Breast epithelium (tissue), 4 donors: ENCODE measurements around the gene GRM1. TPM values are rescaled to one million over a fixed set of nuclear protein-coding genes. Genes with fewer than 3 reads are reported as not detected.

Source experiments
- DNase-seq, 2 donors: peaks; one replicate each; pipeline ENCODE4 v3.0.0-alpha.2; 2019; ENCODE audit warnings: low spot score in 2 of 2
- H3K27ac ChIP-seq, 2 donors: fragments of 200-600 bp; sonication (generic) in 1 of 2; one replicate each; pipeline ENCODE4 v1.5.1; 2016 to 2019; ENCODE audit warnings: mild to moderate bottlenecking in 1 of 2
- H3K27me3 ChIP-seq, 2 donors: fragments of 200-600 bp; sonication (generic) in 1 of 2; one replicate each; pipeline versions ENCODE4 v1.5.1 to v1.6.0; 2017 to 2019; ENCODE audit warnings: control low read depth in 1 of 2, mild to moderate bottlenecking in 1 of 2
- H3K36me3 ChIP-seq: fragments of 200-600 bp; one replicate; pipeline ENCODE4 v1.5.1; 2019
- H3K4me1 ChIP-seq, 2 donors: fragments of 200-600 bp; sonication (generic); one replicate each; pipeline ENCODE4 v1.5.1; 2016 to 2019; ENCODE audit warnings: control low read depth in 1 of 2
- H3K4me3 ChIP-seq, 3 donors: fragments of 200-600 bp; sonication (generic); 1 replicate in 2 of 3; 2 replicates in 1 of 3; pipeline ENCODE4 v1.5.1; 2016 to 2019; ENCODE audit warnings: mild to moderate bottlenecking in 3 of 3, moderate library complexity in 2 of 3
- H3K9me3 ChIP-seq, 2 donors: fragments of 200-600 bp; sonication (generic) in 1 of 2; one replicate each; pipeline ENCODE4 v1.5.1; 2016 to 2019; ENCODE audit warnings: control low read depth in 1 of 2
- CTCF ChIP-seq, 3 donors: fragments of 450-650 bp; IDR thresholded peaks; one replicate each; pipeline ENCODE4 v1.5.1; 2016 to 2017; ENCODE audit warnings: antibody characterized with exemption in 3 of 3, mild to moderate bottlenecking in 3 of 3, moderate library complexity in 3 of 3
- POLR2A ChIP-seq: fragments of 450-650 bp; IDR thresholded peaks from one replicate; pipeline ENCODE4 v1.6.1; 2016; ENCODE audit warnings: antibody characterized with exemption, mild to moderate bottlenecking, moderate library complexity
- POLR2AphosphoS5 ChIP-seq, 3 donors: sonication (generic); formaldehyde crosslinking; IDR thresholded peaks; one replicate each; pipeline ENCODE4 v1.6.1; 2017; ENCODE audit warnings: antibody characterized with exemption in 3 of 3
- intact Hi-C: fragments of 100-400 bp; cut with DNase I; formaldehyde crosslinking; loops from one replicate; pipeline ENCODE4 v1.15.1; 2023; ENCODE audit warnings: low total_unique reads
- total RNA-seq, 3 donors: library from RNA; depleted of rRNA; stranded (reverse); fragments of >200 nt; gene quantifications; one replicate each; pipeline ENCODE4 v1.1.0, GENCODE V29; 2016

Gene GRM1
- total RNA-seq, 3 donors from 2014 or later, result 0.15 to 0.16 TPM; not detected in 1

GRCh38 chr6:146133866-146134265 lies 105.0 kb downstream of the GRM1 start:
- Histone ChIP-seq H3K27me3 (no peaks in the 10 kb centered on the region), H3K27ac (no peak overlapping the region), H3K4me3 (no peak overlapping the region), H3K9me3 (no peaks in the 10 kb centered on the region), H3K4me1 (no peaks in the 10 kb centered on the region), H3K36me3 (no peaks in the 10 kb centered on the region)
- TF ChIP-seq CTCF (IDR thresholded peaks at IDR 0.05), result no peak
- no peak for TF ChIP-seq POLR2AphosphoS5 (IDR thresholded peaks at IDR 0.05)
- TF ChIP-seq POLR2A, result no peak
- intact Hi-C loops, result no loop called here
- DNase-seq, result no peak

GRCh38 chr6:146135167-146135566 lies 106.3 kb downstream of the GRM1 start:
- no peak overlapping the region for H3K27ac ChIP-seq
- TF ChIP-seq POLR2A (no peak), CTCF (IDR thresholded peaks at IDR 0.05) (no peak), POLR2AphosphoS5 (IDR thresholded peaks at IDR 0.05) (no peak)
- H3K27me3 ChIP-seq, result no peaks in the 10 kb centered on the region
- H3K4me3 ChIP-seq, result no peak overlapping the region
- H3K4me1 ChIP-seq, result no peaks in the 10 kb centered on the region
- no peak for DNase-seq
- H3K9me3 ChIP-seq, result no peaks in the 10 kb centered on the region
- intact Hi-C loops, result no loop called here
- no peaks in the 10 kb centered on the region for H3K36me3 ChIP-seq

DNA sequence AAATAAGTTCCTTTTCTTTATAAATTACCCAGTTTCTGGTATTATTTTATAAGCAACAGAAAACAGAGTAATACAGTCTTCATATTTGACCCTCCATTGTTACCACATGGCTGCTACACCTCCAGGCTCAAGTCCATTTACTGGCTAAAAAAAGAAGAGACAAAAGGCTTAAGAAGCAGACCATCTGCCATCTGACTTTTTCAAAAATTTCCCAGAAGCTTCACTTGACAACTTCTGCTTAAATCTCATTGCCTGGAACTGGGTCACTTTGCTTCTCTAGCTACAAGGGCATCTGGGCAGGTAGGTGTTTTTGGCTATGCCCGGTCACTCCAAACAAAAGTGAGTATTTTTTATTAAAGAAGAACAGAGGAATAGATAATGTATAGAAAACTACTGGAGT lies 118.0 kb downstream of the GRM1 start:
- no peaks in the 10 kb centered on the region for H3K9me3 ChIP-seq
- H3K36me3 ChIP-seq, result no peaks in the 10 kb centered on the region
- no peaks in the 10 kb centered on the region for H3K4me1 ChIP-seq
- intact Hi-C loops, result no loop called here
- no peak for TF ChIP-seq CTCF (IDR thresholded peaks at IDR 0.05)
- no peak overlapping the region for H3K4me3 ChIP-seq
- no peak overlapping the region for H3K27ac ChIP-seq
- DNase-seq, result no peak
- no peaks in the 10 kb centered on the region for H3K27me3 ChIP-seq

DNA sequence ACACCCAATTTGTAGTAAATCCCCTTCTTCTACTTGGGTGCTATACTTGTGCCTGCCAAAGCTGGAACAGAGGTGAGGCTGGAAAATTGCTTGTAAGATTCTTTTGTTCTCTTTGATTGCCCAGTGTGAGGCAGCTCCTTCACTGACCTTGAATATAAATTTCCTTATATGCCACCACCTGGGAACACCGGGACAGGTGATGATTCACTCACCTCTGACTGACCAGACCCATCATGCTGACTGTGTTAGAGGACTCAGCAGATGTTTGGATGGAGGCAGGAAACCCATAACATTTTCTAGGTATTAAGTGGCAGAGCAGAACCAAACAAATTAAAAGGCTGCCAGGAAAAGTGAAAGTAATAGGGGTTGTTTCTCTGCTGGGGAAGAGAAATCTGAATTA lies 120.9 kb downstream of the GRM1 start:
- no peak for DNase-seq
- H3K27ac ChIP-seq, result no peak overlapping the region
- H3K36me3 ChIP-seq, result no peaks in the 10 kb centered on the region
- TF ChIP-seq CTCF (IDR thresholded peaks at IDR 0.05) (no peak), POLR2A (no peak), POLR2AphosphoS5 (IDR thresholded peaks at IDR 0.05) (no peak)
- no peaks in the 10 kb centered on the region for H3K27me3 ChIP-seq
- no peak overlapping the region for H3K4me3 ChIP-seq
- H3K9me3 ChIP-seq, result no peaks in the 10 kb centered on the region
- intact Hi-C loops, result no loop called here
- H3K4me1 ChIP-seq, result no peaks in the 10 kb centered on the region

DNA sequence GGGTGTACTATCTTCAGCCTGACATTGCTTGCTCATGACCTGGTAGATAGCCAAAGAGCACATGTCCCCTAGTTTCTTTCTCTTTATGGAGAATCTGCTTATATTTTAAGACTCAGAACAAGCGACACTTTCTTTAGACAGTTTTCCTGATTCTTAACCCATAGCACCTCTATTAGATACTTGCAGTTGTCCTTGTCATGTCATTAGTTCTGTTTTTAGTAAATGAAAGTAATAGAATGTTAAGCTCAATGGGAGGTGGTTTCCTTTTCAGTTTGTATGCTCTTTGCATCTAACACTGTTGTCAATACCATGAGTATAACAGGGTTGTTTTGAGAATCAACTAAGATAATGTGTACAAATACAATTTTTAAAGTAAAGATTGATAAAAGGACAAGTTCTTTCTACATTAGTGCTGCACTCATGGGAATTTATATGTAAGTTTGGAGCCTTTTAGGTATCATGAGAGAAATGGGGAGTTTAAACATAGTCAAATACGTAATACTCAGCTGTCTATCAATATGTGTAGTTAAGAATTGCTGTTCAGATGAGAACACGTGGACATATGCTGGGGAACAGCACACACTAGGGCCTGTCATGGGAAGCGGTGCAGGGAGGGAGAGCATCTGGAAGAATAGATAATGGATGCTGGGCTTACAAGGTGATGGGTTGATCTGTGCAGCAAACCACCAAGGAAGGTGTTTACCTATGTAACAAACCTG lies 124.3 kb downstream of the GRM1 start:
- no peaks in the 10 kb centered on the region for H3K9me3 ChIP-seq
- H3K27me3 ChIP-seq, result no peaks in the 10 kb centered on the region
- TF ChIP-seq POLR2A, result no peak
- no peak for TF ChIP-seq CTCF (IDR thresholded peaks at IDR 0.05)
- TF ChIP-seq POLR2AphosphoS5 (IDR thresholded peaks at IDR 0.05), result no peak
- DNase-seq, result no peak
- no peaks in the 10 kb centered on the region for H3K4me1 ChIP-seq
- H3K4me3 ChIP-seq, result no peak overlapping the region
- H3K27ac ChIP-seq, result no peak overlapping the region
- H3K36me3 ChIP-seq, result no peaks in the 10 kb centered on the region
- intact Hi-C loops, result no loop called here
